Measurements from ENCODE around the gene CEBPE. TPM values are rescaled to one million over a fixed set of nuclear protein-coding genes. Genes with fewer than 3 reads are reported as not detected.
A peak's percentile ranks its signal among the peaks of the same experiment; 100 is the strongest.

CEBPE gene
- total RNA-seq, 2 donors from 2014 or later, result 0.34 to 0.41 TPM

DNA sequence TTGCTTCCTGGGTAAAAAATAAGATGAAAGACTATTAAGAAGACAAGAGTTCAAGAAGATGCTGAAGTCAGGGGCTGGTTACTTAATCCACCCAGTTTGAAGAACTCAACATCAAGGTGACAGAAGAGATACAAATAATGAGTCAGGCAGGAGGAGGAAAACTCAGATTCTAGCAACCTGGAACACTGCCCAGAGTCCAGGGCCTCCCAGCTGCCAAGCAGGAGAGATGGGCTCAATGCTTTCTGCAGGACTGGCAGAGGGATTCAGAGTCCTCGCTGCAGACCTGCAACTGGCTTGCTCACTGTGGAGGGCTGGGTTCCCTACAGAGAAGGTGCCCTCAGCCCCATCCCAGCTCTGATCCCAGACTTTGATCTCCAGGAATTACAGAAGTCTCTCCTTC, 28.6 kb upstream of the CEBPE start:
- Mint-ChIP-seq H3K27ac (peak overlapping the region in 1 of 2 donors; percentile 20), H3K9me3 (no peaks in the 10 kb centered on the region), H3K36me3 (no peaks in the 10 kb centered on the region)
- DNase-seq (ENCODE audit: low spot score in 2 of 2) (no peak), ATAC-seq (no peak)

GRCh38 chr14:23146980-23147379, 27.9 kb upstream of the CEBPE start:
- Mint-ChIP-seq H3K36me3 (no peaks in the 10 kb centered on the region), H3K27ac (peak overlapping the region in 1 of 2 donors; percentile 20), H3K9me3 (no peaks in the 10 kb centered on the region)
- ATAC-seq (no peak), DNase-seq (ENCODE audit: low spot score in 2 of 2) (no peak)

- Mint-ChIP-seq H3K9me3 (no peaks in the 10 kb centered on the region), H3K36me3 (no peaks in the 10 kb centered on the region), H3K27ac (peak overlapping the region in 1 of 2 donors; percentile 20)
- ATAC-seq, result peak in 1 of 2 donors; percentile 56
- DNase-seq (ENCODE audit: low spot score in 2 of 2), result no peak
Measured at GRCh38 chr14:23146351-23146910, 27.4 kb upstream of the CEBPE start.

DNA sequence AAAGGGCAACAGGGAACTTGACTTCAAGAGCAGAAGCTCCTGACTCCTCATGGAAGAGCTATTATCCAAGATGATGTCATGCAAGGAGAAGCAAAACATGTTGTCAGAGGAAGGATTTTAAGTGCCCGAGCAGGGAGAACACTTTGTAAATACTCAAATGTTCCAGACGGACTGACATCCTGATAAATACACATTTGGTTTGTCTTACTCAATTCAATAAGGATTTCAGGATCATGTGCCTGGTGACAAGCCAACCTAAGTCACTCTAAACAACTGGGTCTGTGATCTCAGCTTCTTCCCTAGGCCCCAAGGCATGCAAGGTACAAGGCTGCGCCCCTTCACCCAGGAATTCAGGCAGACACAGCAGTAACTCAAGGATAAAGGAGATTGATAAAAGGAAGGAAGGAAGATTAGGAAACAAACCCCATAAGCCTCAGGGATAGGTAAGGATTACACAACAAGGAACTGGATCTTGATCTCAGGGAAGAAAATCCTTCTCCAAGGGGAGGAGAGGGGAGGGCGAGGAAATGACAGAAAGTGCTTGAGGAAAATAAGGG, 26.8 kb upstream of the CEBPE start:
- Mint-ChIP-seq H3K36me3 (no peaks in the 10 kb centered on the region), H3K27ac (peak overlapping the region in 1 of 2 donors; percentile 38), H3K9me3 (no peaks in the 10 kb centered on the region)
- ATAC-seq, result no peak
- no peak for DNase-seq (ENCODE audit: low spot score in 2 of 2)

DNA sequence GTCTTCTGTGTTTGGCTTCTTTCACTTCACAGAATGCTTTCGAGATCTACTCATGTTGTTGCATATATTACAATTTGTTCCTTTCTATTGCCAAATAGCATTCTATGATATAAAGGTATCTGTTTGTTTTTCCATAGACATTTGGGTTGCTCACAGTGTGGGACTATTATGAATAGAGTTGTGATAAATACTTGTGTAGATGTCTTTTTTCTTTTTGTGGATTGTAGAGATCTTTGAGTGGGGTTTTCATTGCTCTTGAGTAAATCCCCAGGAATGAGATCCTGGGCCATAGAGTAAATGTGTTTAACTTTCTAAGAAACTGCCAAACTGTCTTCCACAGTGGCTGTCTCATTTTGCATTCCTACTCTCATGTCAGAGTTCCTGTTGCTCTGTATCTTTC, 24.9 kb upstream of the CEBPE start:
- ATAC-seq (no peak), DNase-seq (ENCODE audit: low spot score in 2 of 2) (no peak)
- Mint-ChIP-seq H3K9me3 (no peaks in the 10 kb centered on the region), H3K36me3 (no peaks in the 10 kb centered on the region), H3K27ac (no peak overlapping the region)

DNA sequence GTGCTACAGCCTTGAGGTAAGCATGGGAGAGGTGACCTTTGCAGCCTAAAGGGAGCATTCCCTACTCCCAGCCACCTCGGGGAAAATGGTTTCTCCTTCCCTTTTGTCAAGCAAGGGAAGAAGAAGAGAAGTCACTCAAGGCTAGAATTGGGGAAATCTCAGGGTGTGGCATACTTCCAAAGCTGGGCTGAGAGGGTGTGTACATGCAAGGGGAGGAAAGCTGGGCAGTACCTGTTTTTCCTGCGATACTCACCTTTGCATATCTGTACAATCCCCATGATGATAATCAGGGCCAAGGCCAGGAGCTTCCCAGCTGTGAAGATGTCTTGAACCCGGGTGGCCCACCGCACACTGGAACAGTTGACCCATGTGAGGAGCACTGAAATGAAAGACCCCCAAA, 23.8 kb upstream of the CEBPE start:
- H3K36me3 Mint-ChIP-seq, result no peaks in the 10 kb centered on the region
- H3K27ac Mint-ChIP-seq, result no peak overlapping the region
- DNase-seq (ENCODE audit: low spot score in 2 of 2), result no peak
- ATAC-seq, result no peak
- H3K9me3 Mint-ChIP-seq, result no peaks in the 10 kb centered on the region

DNA sequence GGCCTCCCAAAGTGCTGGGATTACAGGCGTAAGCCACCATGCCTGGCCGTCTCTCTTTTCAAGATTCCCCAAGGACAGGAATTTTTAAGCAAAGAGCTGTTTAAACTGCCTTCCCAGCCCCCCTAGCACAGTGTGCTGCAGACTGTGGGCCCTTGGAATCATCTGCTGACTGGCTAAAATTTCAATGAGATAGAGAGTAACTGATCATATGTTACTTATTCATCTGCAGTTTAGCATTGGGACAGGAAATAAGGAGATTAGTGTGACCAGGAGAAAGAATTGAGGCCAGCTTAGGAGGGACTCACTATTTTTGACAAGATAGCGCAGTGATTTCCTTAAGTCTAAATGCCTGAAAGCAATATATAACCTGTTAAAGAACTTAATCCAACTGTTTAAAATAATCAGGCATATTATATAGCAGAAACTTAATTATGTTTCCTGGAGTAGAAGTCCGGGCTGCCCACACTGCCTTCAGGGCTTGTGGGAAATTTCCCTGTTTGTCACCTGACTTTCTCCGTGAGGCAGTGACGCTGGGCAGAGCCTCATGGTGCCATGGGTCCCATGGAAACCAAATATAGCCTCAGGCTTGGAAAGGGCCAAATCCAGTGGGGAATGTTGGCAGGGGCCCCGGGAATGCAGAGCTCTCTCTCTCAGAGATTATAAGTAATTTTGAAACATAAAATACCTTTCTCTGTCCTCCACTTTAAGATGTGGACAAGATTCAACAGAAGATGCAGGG, 22.8 kb upstream of the CEBPE start:
- Mint-ChIP-seq H3K36me3 (no peaks in the 10 kb centered on the region), H3K9me3 (no peaks in the 10 kb centered on the region), H3K27ac (peak overlapping the region in 1 of 2 donors; percentile 24)
- ATAC-seq, result no peak
- no peak for DNase-seq (ENCODE audit: low spot score in 2 of 2)

DNA sequence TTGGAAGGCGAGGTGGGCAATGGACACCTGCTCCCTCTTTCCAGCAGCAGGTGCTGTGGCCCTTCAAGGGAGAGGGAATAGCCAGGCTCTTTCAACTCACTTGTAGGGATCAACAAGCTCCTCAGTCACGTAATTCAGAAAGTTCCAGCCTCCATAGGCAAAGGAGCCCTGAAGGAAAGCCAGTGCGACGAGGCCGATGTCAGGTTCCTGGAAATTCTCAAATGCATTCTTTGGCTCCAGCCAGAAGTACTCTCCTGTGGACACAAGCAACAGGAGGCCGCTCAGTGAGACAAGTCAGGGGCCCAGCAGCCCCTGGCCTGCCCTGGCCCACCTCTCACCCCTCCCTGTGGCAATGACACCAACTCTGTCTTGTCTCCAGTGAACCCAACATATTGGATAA, 21.3 kb upstream of the CEBPE start:
- no peak for DNase-seq (ENCODE audit: low spot score in 2 of 2)
- no peaks in the 10 kb centered on the region for H3K36me3 Mint-ChIP-seq
- no peaks in the 10 kb centered on the region for H3K9me3 Mint-ChIP-seq
- no peak for ATAC-seq
- no peak overlapping the region for H3K27ac Mint-ChIP-seq

GRCh38 chr14:23139874-23140273, 20.8 kb upstream of the CEBPE start:
- H3K27ac Mint-ChIP-seq, result peak overlapping the region in 1 of 2 donors; percentile 50
- no peaks in the 10 kb centered on the region for H3K9me3 Mint-ChIP-seq
- H3K36me3 Mint-ChIP-seq, result no peaks in the 10 kb centered on the region
- DNase-seq (ENCODE audit: low spot score in 2 of 2), result no peak
- ATAC-seq, result no peak

DNA sequence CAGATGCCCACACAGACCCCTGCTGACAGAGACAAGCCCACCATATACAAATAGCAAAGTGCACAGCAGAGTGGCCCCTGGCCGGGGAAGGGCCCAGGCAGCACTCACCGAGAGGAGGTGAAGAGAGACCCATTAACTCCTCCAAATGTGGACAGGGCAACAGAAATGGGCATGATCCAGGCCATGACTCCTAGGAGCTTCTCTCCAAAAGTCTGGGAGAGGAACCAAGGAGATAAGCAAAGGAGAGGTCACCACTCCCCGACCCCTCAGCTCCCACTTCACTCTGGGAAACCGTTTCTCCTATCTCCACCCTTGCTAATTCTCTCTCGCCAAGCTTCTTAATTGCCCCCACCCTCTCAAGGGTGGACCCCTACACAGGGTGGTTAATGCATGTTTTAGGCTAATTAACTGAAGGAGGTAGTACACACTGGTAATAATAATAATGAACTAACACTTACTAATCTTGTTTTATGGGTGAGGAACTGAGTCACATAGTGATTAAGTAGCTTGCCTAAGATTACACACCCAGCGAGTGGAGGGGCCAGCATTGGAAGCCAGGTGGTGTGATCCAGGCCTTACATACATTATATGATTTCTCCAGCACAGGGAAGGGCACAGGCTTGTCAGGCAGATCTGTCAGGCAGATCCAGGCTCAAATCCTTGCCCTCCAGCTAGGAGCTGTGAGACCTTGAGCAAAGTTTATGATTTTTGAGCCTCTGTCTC, 18.9 kb upstream of the CEBPE start:
- no peaks in the 10 kb centered on the region for H3K9me3 Mint-ChIP-seq
- no peak for ATAC-seq
- no peaks in the 10 kb centered on the region for H3K36me3 Mint-ChIP-seq
- H3K27ac Mint-ChIP-seq, result no peak overlapping the region
- no peak for DNase-seq (ENCODE audit: low spot score in 2 of 2)

GRCh38 chr14:23137192-23137812, 18.2 kb upstream of the CEBPE start:
- Mint-ChIP-seq H3K27ac (no peak overlapping the region), H3K9me3 (no peaks in the 10 kb centered on the region), H3K36me3 (no peaks in the 10 kb centered on the region)
- DNase-seq (ENCODE audit: low spot score in 2 of 2) (no peak), ATAC-seq (no peak)

- no peak overlapping the region for H3K27ac Mint-ChIP-seq
- ATAC-seq (no peak), DNase-seq (ENCODE audit: low spot score in 2 of 2) (no peak)
- no peaks in the 10 kb centered on the region for H3K9me3 Mint-ChIP-seq
- H3K36me3 Mint-ChIP-seq, result no peaks in the 10 kb centered on the region
Measured at GRCh38 chr14:23136566-23137133, 17.6 kb upstream of the CEBPE start.

GRCh38 chr14:23132970-23133369, 13.9 kb upstream of the CEBPE start:
- no peaks in the 10 kb centered on the region for H3K9me3 Mint-ChIP-seq
- no peaks in the 10 kb centered on the region for H3K36me3 Mint-ChIP-seq
- ATAC-seq (no peak), DNase-seq (ENCODE audit: low spot score in 2 of 2) (no peak)
- no peak overlapping the region for H3K27ac Mint-ChIP-seq

- no peaks in the 10 kb centered on the region for H3K36me3 Mint-ChIP-seq
- ATAC-seq, result no peak
- no peak for DNase-seq (ENCODE audit: low spot score in 2 of 2)
- H3K9me3 Mint-ChIP-seq, result no peaks in the 10 kb centered on the region
- no peak overlapping the region for H3K27ac Mint-ChIP-seq
Measured at GRCh38 chr14:23131482-23131881, 12.4 kb upstream of the CEBPE start.

DNA sequence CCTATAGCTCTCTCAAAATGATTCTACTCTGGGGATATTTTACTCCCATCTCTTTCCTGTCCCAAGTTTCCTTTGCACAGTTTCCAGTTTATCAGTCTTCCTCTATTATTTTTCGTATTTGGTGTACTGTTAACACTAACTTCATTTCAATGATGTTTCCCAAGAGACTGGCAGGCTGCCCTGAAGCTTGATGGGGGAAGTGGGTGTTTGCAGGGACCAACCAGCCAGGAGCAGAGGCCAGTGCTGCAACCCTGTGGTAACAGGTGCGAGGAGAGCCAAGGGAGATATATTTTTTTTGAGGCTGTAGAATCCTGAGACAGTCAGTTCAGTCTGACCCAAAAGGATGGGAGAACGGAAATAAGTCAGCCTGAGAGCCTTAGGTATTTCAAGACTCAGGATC, 11.8 kb upstream of the CEBPE start:
- H3K36me3 Mint-ChIP-seq, result no peaks in the 10 kb centered on the region
- DNase-seq (ENCODE audit: low spot score in 2 of 2) (no peak), ATAC-seq (no peak)
- H3K27ac Mint-ChIP-seq, result no peak overlapping the region
- no peaks in the 10 kb centered on the region for H3K9me3 Mint-ChIP-seq

- no peak overlapping the region for H3K27ac Mint-ChIP-seq
- ATAC-seq, result no peak
- no peaks in the 10 kb centered on the region for H3K9me3 Mint-ChIP-seq
Measured at GRCh38 chr14:23129759-23130316, 10.8 kb upstream of the CEBPE start.

More at GRCh38 chr14:23129759-23130316, 10.8 kb upstream of the CEBPE start:
- DNase-seq (ENCODE audit: low spot score in 2 of 2), result no peak
- no peaks in the 10 kb centered on the region for H3K36me3 Mint-ChIP-seq

Measured in activated naive CD4-positive, alpha-beta T cell treated with anti-CD3 and anti-CD28 coated beads, Interleukin-2, amount 50 U/mL, for 72 hours (primary cell).